Amygdala (tissue), 56 donors: ENCODE data around the gene LYPD6.
"Not testable (repeated sequence)": the region's sequence is repeated elsewhere in the genome, so short reads cannot be mapped to it uniquely, and the experiment has no call there.

ENCODE experiments used
- DNase-seq, 56 donors: peaks; one replicate each; lab custom pipeline; 2025; lab: John Stamatoyannopoulos, UW

Gene LYPD6

GRCh38 chr2:149490296-149490695 lies 159.9 kb downstream of the LYPD6 start:
- peak in 32 of 56 donors; percentile 1 to 66 (median 15) for DNase-seq

DNA sequence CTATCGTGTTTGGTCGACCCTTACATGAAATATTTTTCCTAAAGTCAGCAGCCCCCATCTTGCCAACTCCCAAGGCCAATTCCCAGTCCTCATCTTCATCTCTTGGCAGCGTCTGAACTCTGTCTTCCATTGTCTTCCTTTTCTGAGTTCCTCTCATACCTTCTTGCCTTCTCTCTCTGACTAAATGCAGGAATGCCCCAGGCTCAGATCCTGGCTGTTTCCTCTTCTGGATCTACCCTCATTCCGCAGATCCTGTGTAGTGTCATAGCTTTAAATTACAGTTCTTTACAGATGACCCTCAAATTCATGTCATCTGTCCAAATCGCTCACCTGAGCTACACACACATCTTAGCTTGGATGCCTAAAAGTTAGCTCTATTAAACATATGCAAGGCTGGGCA lies 162.5 kb downstream of the LYPD6 start:
- DNase-seq: no peak

DNA sequence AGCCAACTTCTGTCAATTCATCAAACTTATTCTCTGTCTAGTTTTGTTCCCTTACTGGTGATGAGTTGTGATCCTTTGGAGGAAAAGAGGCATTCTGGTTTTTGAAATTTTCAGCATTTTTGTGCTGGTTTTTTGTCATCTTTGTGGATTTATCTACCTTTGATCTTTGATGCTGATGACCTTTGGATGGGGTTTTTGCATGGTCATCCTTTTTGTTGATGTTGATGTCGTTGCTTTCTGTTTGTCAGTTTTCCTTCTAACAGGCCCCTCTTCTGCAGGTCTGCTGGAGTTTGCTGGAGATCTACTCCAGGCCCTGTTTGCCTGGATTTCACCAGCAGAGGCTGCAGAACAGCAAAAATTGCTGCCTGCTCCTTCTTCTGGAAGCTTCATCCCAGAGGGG lies 168.8 kb downstream of the LYPD6 start:
- DNase-seq: not testable (repeated sequence)

DNA sequence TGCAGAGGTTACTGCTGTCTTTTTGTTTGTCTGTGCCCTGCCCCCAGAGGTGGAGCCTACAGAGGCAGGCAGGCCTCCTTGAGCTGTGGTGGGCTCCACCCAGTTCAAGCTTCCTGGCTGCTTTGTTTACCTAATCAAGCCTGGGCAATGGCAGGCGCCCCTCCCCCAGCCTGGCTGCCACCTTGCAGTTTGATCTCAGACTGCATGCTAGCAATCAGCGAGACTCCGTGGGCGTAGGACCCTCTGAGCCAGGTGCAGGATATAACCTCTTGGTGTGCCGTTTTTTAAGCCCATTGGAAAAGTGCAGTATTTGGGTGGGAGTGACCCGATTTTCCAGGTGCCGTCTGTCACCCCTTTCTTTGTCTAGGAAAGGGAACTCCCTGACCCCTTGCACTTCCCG lies 176.4 kb downstream of the LYPD6 start:
- not testable (repeated sequence) for DNase-seq

DNA sequence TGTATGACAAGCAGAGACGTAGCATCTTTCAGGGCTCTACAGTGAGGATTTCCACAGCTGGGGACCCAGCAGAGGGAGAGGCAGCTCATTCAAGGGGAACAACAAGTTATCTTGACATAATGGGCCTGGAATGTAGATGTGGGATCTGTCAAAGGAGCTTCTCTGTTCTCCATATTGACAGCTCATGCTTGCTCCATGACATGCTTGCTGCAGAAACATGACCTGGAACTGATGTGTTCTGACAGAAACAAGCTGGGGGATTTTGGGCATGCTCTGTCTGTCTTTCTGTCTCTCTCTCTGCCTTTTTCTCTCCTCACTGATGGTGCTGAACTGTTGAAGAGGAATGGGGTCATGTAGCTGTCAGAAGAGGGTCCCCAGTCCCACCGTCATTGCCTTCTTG lies 177.6 kb downstream of the LYPD6 start:
- no peak for DNase-seq

GRCh38 chr2:149513461-149513860 lies 183.1 kb downstream of the LYPD6 start:
- no peak for DNase-seq
